Chondrocyte (in vitro differentiated cells): ENCODE data around the gene PPP1R2. TPM values are rescaled to one million over a fixed set of nuclear protein-coding genes. Genes with fewer than 3 reads are reported as not detected.

Experiments used
- DNase-seq: peaks from one replicate; pipeline ENCODE4 v3.0.0; 2021; ENCODE audit warnings: mixed read lengths, low spot score
- H3K27ac Mint-ChIP-seq: one replicate; pipeline ENCODE4 v1.8.0; 2021; ENCODE audit warnings: mild to moderate bottlenecking, moderate library complexity, mixed read lengths; ENCODE audit not compliant: unreplicated experiment
- H3K27me3 Mint-ChIP-seq: 2 replicates; pipeline ENCODE4 v1.8.0; 2021; ENCODE audit warnings: low read depth, mixed read lengths
- H3K36me3 Mint-ChIP-seq: 2 replicates; pipeline ENCODE4 v1.8.0; 2021; ENCODE audit warnings: low read depth, mixed read lengths
- H3K4me1 Mint-ChIP-seq: 2 replicates; pipeline ENCODE4 v1.8.0; 2021; ENCODE audit warnings: low read depth, mild to moderate bottlenecking, mixed read lengths
- H3K4me3 Mint-ChIP-seq: one replicate; pipeline ENCODE4 v1.8.0; 2021; ENCODE audit warnings: mild to moderate bottlenecking, moderate library complexity, mixed read lengths; ENCODE audit not compliant: unreplicated experiment
- H3K9me3 Mint-ChIP-seq: 2 replicates; pipeline ENCODE4 v1.8.0; 2021; ENCODE audit warnings: low read depth, mixed read lengths
- CTCF ChIP-seq: fragments of 200-600 bp; sonication (generic); IDR thresholded peaks from 2 replicates; pipeline ENCODE4 v1.5.0; 2021; ENCODE audit warnings: antibody characterized with exemption, mild to moderate bottlenecking, moderate library complexity
- total RNA-seq: library from RNA; stranded (reverse); gene quantifications from 3 replicates; pipeline ENCODE4 v1.2.1, GENCODE V29; 2021

Gene PPP1R2
- total RNA-seq, 1 donor from 2014 or later = 45.8 TPM

GRCh38 chr3:195550723-195551122 lies 7.6 kb upstream of the PPP1R2 start:
- TF ChIP-seq CTCF = no peak
- peaks cover 8% of the 10 kb centered on the region for H3K27me3 Mint-ChIP-seq
- H3K4me3 Mint-ChIP-seq = no peak overlapping the region
- DNase-seq = no peak
- H3K9me3 Mint-ChIP-seq = no peaks in the 10 kb centered on the region
- no peak overlapping the region for H3K27ac Mint-ChIP-seq
- H3K4me1 Mint-ChIP-seq = peaks cover 11% of the 10 kb centered on the region
- H3K36me3 Mint-ChIP-seq = no peaks in the 10 kb centered on the region

GRCh38 chr3:195549931-195550519 lies 6.9 kb upstream of the PPP1R2 start:
- no peak overlapping the region for H3K4me3 Mint-ChIP-seq

GRCh38 chr3:195548987-195549386 lies 5.9 kb upstream of the PPP1R2 start:
- Mint-ChIP-seq H3K4me3 (no peak overlapping the region), H3K36me3 (no peaks in the 10 kb centered on the region), H3K27me3 (no peaks in the 10 kb centered on the region), H3K27ac (no peak overlapping the region), H3K9me3 (no peaks in the 10 kb centered on the region), H3K4me1 (peaks cover 23% of the 10 kb centered on the region)
- no peak for TF ChIP-seq CTCF
- no peak for DNase-seq

More at GRCh38 chr3:195549931-195550519, 6.9 kb upstream of the PPP1R2 start:
- Mint-ChIP-seq H3K27me3 (peaks cover 2% of the 10 kb centered on the region), H3K36me3 (no peaks in the 10 kb centered on the region), H3K27ac (no peak overlapping the region), H3K9me3 (no peaks in the 10 kb centered on the region), H3K4me1 (peaks cover 16% of the 10 kb centered on the region)
- no peak for DNase-seq
- TF ChIP-seq CTCF = no peak

GRCh38 chr3:195548501-195548900 lies 5.4 kb upstream of the PPP1R2 start:
- Mint-ChIP-seq H3K27me3 (no peaks in the 10 kb centered on the region), H3K36me3 (no peaks in the 10 kb centered on the region), H3K4me1 (peaks cover 28% of the 10 kb centered on the region), H3K27ac (no peak overlapping the region), H3K4me3 (no peak overlapping the region), H3K9me3 (no peaks in the 10 kb centered on the region)
- no peak for TF ChIP-seq CTCF
- no peak for DNase-seq

GRCh38 chr3:195548006-195548405 lies 4.9 kb upstream of the PPP1R2 start:
- Mint-ChIP-seq H3K4me3 (no peak overlapping the region), H3K27me3 (no peaks in the 10 kb centered on the region), H3K4me1 (peaks cover 29% of the 10 kb centered on the region), H3K9me3 (no peaks in the 10 kb centered on the region), H3K36me3 (no peaks in the 10 kb centered on the region), H3K27ac (no peak overlapping the region)
- TF ChIP-seq CTCF = no peak
- DNase-seq = no peak
